Measurements from ENCODE around the gene SELENOT. TPM values are rescaled to one million over a fixed set of nuclear protein-coding genes. Genes with fewer than 3 reads are reported as not detected.

SELENOT gene
- total RNA-seq (2014; rRNA removed; shearing (Covaris generic)) = 32.1 and 39.8 TPM in 2 replicates

GRCh38 chr3:150603153-150603979, at the start of gene SELENOT:
Gene SELENOT (plus strand): TSS chr3:150603321. CDS start chr3:150603363, 42 bp downstream.

Other genes with a start within 250 kb of the SELENOT start
- 4.1 and 6.5 TPM in 2 replicates for gene TSC22D2, start 195.0 kb upstream of the SELENOT start, total RNA-seq (2014; rRNA removed; shearing (Covaris generic))
- gene SERP1, start 56.8 kb upstream of the SELENOT start, total RNA-seq (2014; rRNA removed; shearing (Covaris generic)) = 359 and 416 TPM in 2 replicates
- 164 and 193 TPM in 2 replicates for gene EIF2A, start 56.5 kb upstream of the SELENOT start, total RNA-seq (2014; rRNA removed; shearing (Covaris generic))
- not detected in 2 replicates for gene ERICH6, start 100.6 kb downstream of the SELENOT start, total RNA-seq (2014; rRNA removed; shearing (Covaris generic))
- 21.4 and 47.8 TPM in 2 replicates for gene SIAH2, start 159.8 kb downstream of the SELENOT start, total RNA-seq (2014; rRNA removed; shearing (Covaris generic))